RWPE1 (cell line): ENCODE results near the gene NUB1.

Experiments used
- CTCF ChIA-PET: fragments of 350-600 bp; sonication (Branson Sonifier 250); formaldehyde crosslinking; extraction: SDS; loops from one replicate; lab custom pipeline; 2021; lab: Yijun Ruan, JAX
- POLR2A ChIA-PET: fragments of 400-600 bp; formaldehyde crosslinking; extraction: SDS; loops from one replicate; lab custom pipeline; 2020; ENCODE audit warnings: antibody characterized with exemption; ENCODE audit not compliant: low non-redundant PET; lab: Yijun Ruan, JAX
- DNase-seq: peaks from one replicate; pipeline ENCODE4 v3.0.0; 2012; ENCODE audit warnings: low spot score
- H3K27ac ChIP-seq: fragments of 450-650 bp; 2 replicates; pipeline ENCODE4 v1.5.1; 2017
- TF ChIP-seq, protein P1 (sequence below): fragments of 450-650 bp; conservative IDR thresholded peaks from 2 replicates; pipeline ENCODE4 v1.5.1; 2017; ENCODE audit warnings: low read depth, mild to moderate bottlenecking

Gene NUB1

GRCh38 chr7:151307536-151307935 lies 34.1 kb upstream of the NUB1 start:
- CTCF ChIA-PET, result no interaction called here
- H3K27ac ChIP-seq, result no peak overlapping the region
- TF ChIP-seq, protein P1, sequence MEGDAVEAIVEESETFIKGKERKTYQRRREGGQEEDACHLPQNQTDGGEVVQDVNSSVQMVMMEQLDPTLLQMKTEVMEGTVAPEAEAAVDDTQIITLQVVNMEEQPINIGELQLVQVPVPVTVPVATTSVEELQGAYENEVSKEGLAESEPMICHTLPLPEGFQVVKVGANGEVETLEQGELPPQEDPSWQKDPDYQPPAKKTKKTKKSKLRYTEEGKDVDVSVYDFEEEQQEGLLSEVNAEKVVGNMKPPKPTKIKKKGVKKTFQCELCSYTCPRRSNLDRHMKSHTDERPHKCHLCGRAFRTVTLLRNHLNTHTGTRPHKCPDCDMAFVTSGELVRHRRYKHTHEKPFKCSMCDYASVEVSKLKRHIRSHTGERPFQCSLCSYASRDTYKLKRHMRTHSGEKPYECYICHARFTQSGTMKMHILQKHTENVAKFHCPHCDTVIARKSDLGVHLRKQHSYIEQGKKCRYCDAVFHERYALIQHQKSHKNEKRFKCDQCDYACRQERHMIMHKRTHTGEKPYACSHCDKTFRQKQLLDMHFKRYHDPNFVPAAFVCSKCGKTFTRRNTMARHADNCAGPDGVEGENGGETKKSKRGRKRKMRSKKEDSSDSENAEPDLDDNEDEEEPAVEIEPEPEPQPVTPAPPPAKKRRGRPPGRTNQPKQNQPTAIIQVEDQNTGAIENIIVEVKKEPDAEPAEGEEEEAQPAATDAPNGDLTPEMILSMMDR, result no peak
- POLR2A ChIA-PET, result no interaction called here
- DNase-seq, result no peak

DNA sequence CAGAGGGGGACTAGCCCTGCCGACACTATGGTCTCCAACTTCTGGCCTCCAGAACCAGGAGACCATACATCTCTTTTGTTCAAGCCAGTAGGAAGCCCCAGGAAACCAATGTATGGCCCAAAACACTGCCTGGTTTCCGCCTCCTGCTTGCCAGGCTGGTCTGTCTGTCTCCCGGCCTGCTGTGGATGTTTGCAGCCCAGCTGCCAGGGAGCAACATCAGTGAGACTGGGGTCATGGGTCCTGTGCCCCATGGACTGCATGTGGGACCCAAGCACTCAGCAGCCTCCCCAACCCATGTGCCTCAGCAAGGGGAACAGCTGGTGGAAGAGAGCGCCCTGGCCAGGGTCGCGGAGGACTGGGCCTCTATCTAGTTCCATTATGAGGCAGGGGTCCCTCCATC lies 33.4 kb upstream of the NUB1 start:
- ChIA-PET POLR2A (no interaction called here), CTCF (no interaction called here)
- TF ChIP-seq, protein P1, result no peak
- no peak overlapping the region for H3K27ac ChIP-seq
- no peak for DNase-seq

GRCh38 chr7:151308791-151309190 lies 32.8 kb upstream of the NUB1 start:
- ChIA-PET POLR2A (no interaction called here), CTCF (no interaction called here)
- DNase-seq, result no peak
- TF ChIP-seq, protein P1, result no peak
- no peak overlapping the region for H3K27ac ChIP-seq

GRCh38 chr7:151309311-151309710 lies 32.3 kb upstream of the NUB1 start:
- POLR2A ChIA-PET, result no interaction called here
- no peak for DNase-seq
- TF ChIP-seq, protein P1, result no peak
- no peak overlapping the region for H3K27ac ChIP-seq
- CTCF ChIA-PET, result no interaction called here

GRCh38 chr7:151310578-151310977 lies 31.0 kb upstream of the NUB1 start:
- ChIA-PET POLR2A (no interaction called here), CTCF (interaction anchor here (0.6 kb wide), 2 partner anchors 44 to 63 kb away, joined by 3 to 5 read pairs; no protein-coding TSS in a partner anchor)
- H3K27ac ChIP-seq, result no peak overlapping the region
- DNase-seq, result no peak
- TF ChIP-seq, protein P1, result peak; percentile 44

- ChIA-PET CTCF (no interaction called here), POLR2A (no interaction called here)
- H3K27ac ChIP-seq, result no peak overlapping the region
- TF ChIP-seq, protein P1, result 0 out of 2 replicates have a peak, but pooled peaks have one; percentile 5
- no peak for DNase-seq
Measured at GRCh38 chr7:151311294-151311864, 30.2 kb upstream of the NUB1 start.

DNA sequence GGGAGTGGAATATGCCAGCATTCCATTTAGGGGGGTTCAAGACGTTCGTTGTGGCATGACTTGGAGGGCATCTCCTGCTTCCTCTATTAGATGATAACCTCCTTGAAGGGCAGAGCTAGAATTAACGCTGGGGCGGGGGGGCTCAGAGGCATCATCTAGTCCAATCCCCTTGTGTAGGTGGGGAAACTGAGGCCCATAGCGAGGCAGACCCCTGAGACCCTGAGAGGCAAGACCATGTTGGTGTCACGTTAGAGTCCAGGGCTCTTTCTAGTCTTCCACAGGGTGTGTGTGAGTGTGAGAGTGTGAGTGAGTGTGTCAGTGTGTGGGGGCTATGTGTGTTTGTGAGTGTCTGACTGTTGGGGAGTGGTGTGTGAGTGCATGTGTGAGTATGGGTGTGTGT lies 29.3 kb upstream of the NUB1 start:
- TF ChIP-seq, protein P1, result no peak
- ChIA-PET POLR2A (no interaction called here), CTCF (no interaction called here)
- no peak for DNase-seq
- H3K27ac ChIP-seq, result no peak overlapping the region
